Fibroblast of lung (primary cell): Measurements from ENCODE around the gene ACTG1. TPM values are rescaled to one million over a fixed set of nuclear protein-coding genes. Genes with fewer than 3 reads are reported as not detected.

ENCODE experiments used
- DNase-seq, 2 donors: peaks; one replicate each; pipeline versions ENCODE4 v3.0.0 to v3.0.0-alpha.2; 2010; ENCODE audit warnings: low read depth in 2 of 2
- H2AFZ ChIP-seq: 2 replicates; pipeline ENCODE4 v1.5.1; 2012; ENCODE audit warnings: low read length, control low read depth, inconsistent platforms
- H3K27ac ChIP-seq: 2 replicates; pipeline ENCODE4 v1.5.1; 2011; ENCODE audit warnings: low read length, control low read depth; ENCODE audit not compliant: insufficient read depth
- H3K27me3 ChIP-seq: 2 replicates; pipeline ENCODE4 v1.5.1; 2011; ENCODE audit warnings: mild to moderate bottlenecking, low read length; ENCODE audit not compliant: control insufficient read depth, insufficient read depth
- H3K36me3 ChIP-seq: 2 replicates; pipeline ENCODE4 v1.5.1; 2011; ENCODE audit warnings: low read length; ENCODE audit not compliant: control insufficient read depth, insufficient read depth
- H3K4me1 ChIP-seq: 2 replicates; pipeline ENCODE4 v1.5.1; 2011; ENCODE audit warnings: low read length; ENCODE audit not compliant: control insufficient read depth, insufficient read depth; ENCODE audit errors: extremely low read depth
- H3K4me2 ChIP-seq: 2 replicates; pipeline ENCODE4 v1.5.1; 2011; ENCODE audit warnings: low read length, control low read depth; ENCODE audit not compliant: insufficient read depth; ENCODE audit errors: extremely low read depth
- H3K4me3 ChIP-seq, 4 experiments: fragments of 200-600 bp in 1 of 4; sonication (generic) in 1 of 4; replicated peaks in 1 of 4; 2 replicates each; pipeline ENCODE4 v1.5.1; 2011 to 2016; ENCODE audit warnings: low read length in 4 of 4, low read depth in 3 of 4, mild to moderate bottlenecking in 3 of 4, control low read depth in 2 of 4, inconsistent platforms in 1 of 4, mixed read lengths in 1 of 4; ENCODE audit not compliant: insufficient read depth in 1 of 4; ENCODE audit errors: control extremely low read depth in 1 of 4
- H3K79me2 ChIP-seq: 2 replicates; pipeline ENCODE4 v1.5.1; 2012; ENCODE audit warnings: mild to moderate bottlenecking, low read length, inconsistent platforms; ENCODE audit not compliant: control insufficient read depth, insufficient read depth
- H3K9ac ChIP-seq: 2 replicates; pipeline ENCODE4 v1.5.1; 2011; ENCODE audit warnings: mild to moderate bottlenecking, low read length, control low read depth; ENCODE audit not compliant: insufficient read depth
- H3K9me3 ChIP-seq: 2 replicates; pipeline ENCODE4 v1.5.1; 2012; ENCODE audit warnings: low read depth, low read length; ENCODE audit not compliant: control insufficient read depth, insufficient read depth
- H4K20me1 ChIP-seq: 2 replicates; pipeline ENCODE4 v1.5.1; 2011; ENCODE audit warnings: low read length; ENCODE audit not compliant: control insufficient read depth, insufficient read depth; ENCODE audit errors: extremely low read depth
- CTCF ChIP-seq, 2 donors: IDR thresholded peaks in 1 of 2; conservative IDR thresholded peaks in 1 of 2; 1 replicate in 1 of 2; 2 replicates in 1 of 2; pipeline ENCODE4 v1.5.1; 2011 to 2012; ENCODE audit warnings: low read length in 2 of 2, control low read depth in 1 of 2, inconsistent platforms in 1 of 2, low read depth in 1 of 2, mild to moderate bottlenecking in 1 of 2
- EZH2 ChIP-seq: IDR thresholded peaks from 2 replicates; pipeline ENCODE4 v1.5.1; 2012; ENCODE audit warnings: low read length, control low read depth, mild to moderate bottlenecking; ENCODE audit errors: missing control alignments
- polyA plus RNA-seq, 2 donors: library from polyadenylated mRNA; depleted of rRNA in 1 of 2; stranded (reverse) in 1 of 2; unstranded in 1 of 2; fragments of >200 nt; gene quantifications; 2 replicates each; pipeline ENCODE4 v1.2.1, GENCODE V29; 2011 to 2012; ENCODE audit warnings: missing spikeins in 1 of 2
- total RNA-seq: library from RNA; depleted of rRNA; stranded (reverse); fragments of >200 nt; gene quantifications from 2 replicates; pipeline ENCODE4 v1.2.1, GENCODE V29; 2014

Gene ACTG1
- total and polyA plus RNA-seq, 2 donors (not counting 1 experiment from before 2014, with no cell fraction given), result 5,538 to 8,446 TPM

DNA sequence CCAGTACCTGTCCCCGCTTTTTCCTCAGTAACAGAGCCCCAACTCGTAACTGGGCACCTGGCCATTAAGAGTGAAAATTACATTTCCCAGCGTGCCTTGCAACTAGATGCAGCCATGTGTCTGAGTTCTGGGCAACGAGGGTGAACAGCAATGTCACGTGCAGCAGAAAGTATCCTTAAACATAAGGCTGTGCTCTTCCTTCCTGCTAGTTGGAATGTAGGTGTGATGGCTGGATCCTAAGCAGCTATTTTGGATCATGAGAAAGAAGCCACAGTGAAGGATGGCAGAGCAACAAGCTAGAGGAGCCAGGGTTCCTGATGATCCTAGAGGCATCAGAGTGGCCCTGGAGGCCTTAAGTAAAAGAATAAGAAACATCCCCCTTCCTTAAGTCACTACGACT, 36.0 kb downstream of the ACTG1 start:
- Histone ChIP-seq H3K27me3 (no peaks in the 10 kb centered on the region), H3K9ac (no peak overlapping the region), H3K4me3 (no peak overlapping the region), H3K27ac (no peak overlapping the region), H3K79me2 (no peaks in the 10 kb centered on the region), H3K4me2 (no peak overlapping the region), H3K36me3 (no peaks in the 10 kb centered on the region), H2AFZ (no peak overlapping the region), H4K20me1 (no peaks in the 10 kb centered on the region), H3K9me3 (no peaks in the 10 kb centered on the region), H3K4me1 (no peaks in the 10 kb centered on the region)
- DNase-seq, result no peak
- TF ChIP-seq EZH2, result no peak
- no peak for TF ChIP-seq CTCF (conservative IDR thresholded peaks at IDR 0.05 in 1 of 2, IDR thresholded peaks at IDR 0.05 in 1 of 2; ENCODE audit: low read depth in 1 of 2, low read length in 2 of 2)

GRCh38 chr17:81476097-81476496, 36.5 kb downstream of the ACTG1 start:
- H3K4me1 ChIP-seq, result no peaks in the 10 kb centered on the region
- TF ChIP-seq EZH2, result no peak
- no peak overlapping the region for H2AFZ ChIP-seq
- H3K79me2 ChIP-seq, result no peaks in the 10 kb centered on the region
- H3K27ac ChIP-seq, result no peak overlapping the region
- no peak overlapping the region for H3K4me3 ChIP-seq
- H3K27me3 ChIP-seq, result no peaks in the 10 kb centered on the region
- no peak overlapping the region for H3K9ac ChIP-seq
- H3K36me3 ChIP-seq, result no peaks in the 10 kb centered on the region
- DNase-seq, result no peak
- H3K4me2 ChIP-seq, result no peak overlapping the region
- H3K9me3 ChIP-seq, result no peaks in the 10 kb centered on the region
- no peaks in the 10 kb centered on the region for H4K20me1 ChIP-seq

DNA sequence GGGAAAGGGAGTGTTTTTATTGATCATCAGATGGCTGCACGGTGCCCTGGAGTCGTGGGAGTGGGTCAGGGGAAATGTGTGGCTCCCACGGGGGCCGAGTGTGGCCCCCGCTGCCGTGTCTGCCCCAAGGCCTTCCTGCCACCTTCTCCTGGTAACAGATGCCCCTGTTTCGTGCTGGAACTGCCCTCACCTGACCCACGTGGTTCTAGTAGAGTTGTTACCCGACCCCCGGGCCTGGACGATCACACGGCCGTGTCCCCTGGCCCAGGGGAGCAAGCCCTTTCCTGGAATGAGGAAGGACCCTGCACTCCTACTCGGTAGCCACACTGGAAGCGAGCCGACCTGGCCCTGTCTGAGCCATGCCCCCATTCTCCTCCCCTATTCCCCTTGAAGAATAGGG, 37.6 kb downstream of the ACTG1 start:
- TF ChIP-seq CTCF (conservative IDR thresholded peaks at IDR 0.05 in 1 of 2, IDR thresholded peaks at IDR 0.05 in 1 of 2; ENCODE audit: low read depth in 1 of 2, low read length in 2 of 2), result no peak
- TF ChIP-seq EZH2, result no peak
- Histone ChIP-seq H3K36me3 (no peaks in the 10 kb centered on the region), H3K9me3 (no peaks in the 10 kb centered on the region), H3K9ac (no peak overlapping the region), H3K27me3 (no peaks in the 10 kb centered on the region), H3K4me3 (no peak overlapping the region), H3K4me1 (no peaks in the 10 kb centered on the region), H3K79me2 (no peaks in the 10 kb centered on the region), H3K4me2 (no peak overlapping the region), H3K27ac (no peak overlapping the region), H2AFZ (no peak overlapping the region), H4K20me1 (no peaks in the 10 kb centered on the region)
- no peak for DNase-seq
